ENCODE measurements around the gene PITX2. TPM values are rescaled to one million over a fixed set of nuclear protein-coding genes. Genes with fewer than 3 reads are reported as not detected.

PITX2 gene
- total RNA-seq, 4 donors from 2014 or later, result 0.34 to 1.1 (median 0.48) TPM

- intact Hi-C loops (cut with DNase I; ENCODE audit: low total_unique reads), result no loop called here
- DNase-seq (ENCODE audit: low spot score in 2 of 2), result peak in 1 of 2 donors; percentile 80
- TF ChIP-seq CTCF (IDR thresholded peaks at IDR 0.05) (no peak), POLR2A (IDR thresholded peaks at IDR 0.05) (no peak)
Observed at GRCh38 chr4:110621839-110622751, 782 bp downstream of the PITX2 start.

GRCh38 chr4:110621328-110621812 is 1.5 kb downstream of the PITX2 start:
- no peak for TF ChIP-seq CTCF (IDR thresholded peaks at IDR 0.05)
- TF ChIP-seq POLR2A (IDR thresholded peaks at IDR 0.05), result no peak
- WGBS, 2 donors, result 21 to 36% methylated on average over 40 of the region's 40 CpGs
- H3K4me3 ChIP-seq (ENCODE audit: low read depth, poor library complexity, severe bottlenecking), result no peak overlapping the region
- DNase-seq (ENCODE audit: low spot score in 2 of 2), result no peak
- intact Hi-C loops (cut with DNase I; ENCODE audit: low total_unique reads), result no loop called here

More at GRCh38 chr4:110621839-110622751, 782 bp downstream of the PITX2 start:
- 20 to 32% methylated on average over 56 to 57 of the region's 73 CpGs for WGBS, 2 donors
- H3K4me3 ChIP-seq (ENCODE audit: low read depth, poor library complexity, severe bottlenecking), result peak overlapping the region; percentile 2

GRCh38 chr4:110620691-110621327 is 2.1 kb downstream of the PITX2 start:
- peak in 1 of 2 donors; percentile 83 for DNase-seq (ENCODE audit: low spot score in 2 of 2)
- no peak for TF ChIP-seq CTCF (IDR thresholded peaks at IDR 0.05)
- no peak for TF ChIP-seq POLR2A (IDR thresholded peaks at IDR 0.05)
- intact Hi-C loops (cut with DNase I; ENCODE audit: low total_unique reads), result no loop called here
- H3K4me3 ChIP-seq (ENCODE audit: low read depth, poor library complexity, severe bottlenecking), result no peak overlapping the region
- WGBS, 2 donors, result 35 to 41% methylated on average over 29 to 34 of the region's 37 CpGs

GRCh38 chr4:110620322-110620690 is 2.6 kb downstream of the PITX2 start:
- no peak for DNase-seq (ENCODE audit: low spot score in 2 of 2)
- H3K4me3 ChIP-seq (ENCODE audit: low read depth, poor library complexity, severe bottlenecking), result no peak overlapping the region
- 49 to 52% methylated on average over 7 of the region's 7 CpGs for WGBS, 2 donors
- no peak for TF ChIP-seq CTCF (IDR thresholded peaks at IDR 0.05)
- no peak for TF ChIP-seq POLR2A (IDR thresholded peaks at IDR 0.05)
- intact Hi-C loops (cut with DNase I; ENCODE audit: low total_unique reads), result no loop called here

- DNase-seq (ENCODE audit: low spot score in 2 of 2), result no peak
- no peak overlapping the region for H3K4me3 ChIP-seq (ENCODE audit: low read depth, poor library complexity, severe bottlenecking)
- intact Hi-C loops (cut with DNase I; ENCODE audit: low total_unique reads), result no loop called here
- WGBS, 2 donors, result 26 to 27% methylated on average over 35 of the region's 35 CpGs
- no peak for TF ChIP-seq POLR2A (IDR thresholded peaks at IDR 0.05)
- no peak for TF ChIP-seq CTCF (IDR thresholded peaks at IDR 0.05)
Observed at GRCh38 chr4:110619463-110620247, 3.2 kb downstream of the PITX2 start.

Data from lower leg skin (tissue), 4 donors.